ENCODE data around the gene CAMLG. TPM values are rescaled to one million over a fixed set of nuclear protein-coding genes. Genes with fewer than 3 reads are reported as not detected.

The CAMLG gene
- total and polyA plus RNA-seq, 2 of the 13 experiments (the other 11 are each of a cell fraction or from before 2014, with no cell fraction given) = 14.2 to 19.8 TPM

DNA sequence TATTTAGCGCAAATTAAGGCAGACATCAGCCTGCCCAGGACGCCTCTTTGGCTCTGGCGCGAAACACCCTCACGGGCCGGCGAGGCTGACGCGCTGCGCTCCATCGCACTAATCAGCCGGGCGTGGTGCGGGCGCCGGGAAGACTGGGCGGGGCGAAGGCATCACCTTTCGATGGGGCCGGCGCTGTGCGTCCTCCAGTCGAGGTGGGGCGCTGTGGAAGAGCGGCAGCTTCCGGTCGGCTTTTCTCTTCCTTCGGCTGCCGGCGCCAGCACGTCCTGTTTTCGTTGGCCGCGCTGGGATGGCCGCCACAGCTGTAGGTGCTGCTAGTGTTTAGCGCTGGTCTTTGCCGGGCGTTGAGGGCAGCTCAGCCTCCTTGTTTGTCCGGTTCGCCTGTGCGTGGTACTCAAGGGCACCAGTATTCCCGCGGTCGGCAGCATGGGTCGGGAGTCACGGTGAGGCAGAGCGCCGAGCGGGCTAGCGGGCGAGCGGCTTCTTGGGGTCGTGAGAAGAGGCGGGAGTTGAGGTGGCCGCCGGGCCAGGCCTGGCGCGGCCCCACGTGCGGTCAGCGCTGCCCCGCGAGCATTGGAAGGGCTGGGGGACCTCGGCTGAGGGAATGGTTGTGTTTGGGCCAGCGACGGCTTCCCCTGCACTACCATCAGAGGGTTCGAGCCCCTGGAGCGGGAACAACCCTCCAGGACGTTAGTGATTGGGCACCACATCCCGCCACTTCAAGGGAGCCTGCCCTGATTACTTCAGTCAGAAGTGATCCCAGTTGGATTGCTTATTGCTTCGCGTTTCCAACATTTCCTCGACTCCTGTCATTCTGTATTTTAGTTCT is 20.4 kb downstream of the CAMLG start, which contains the start of gene DDX46 (continued):
- TF ChIP-seq, protein P1, sequence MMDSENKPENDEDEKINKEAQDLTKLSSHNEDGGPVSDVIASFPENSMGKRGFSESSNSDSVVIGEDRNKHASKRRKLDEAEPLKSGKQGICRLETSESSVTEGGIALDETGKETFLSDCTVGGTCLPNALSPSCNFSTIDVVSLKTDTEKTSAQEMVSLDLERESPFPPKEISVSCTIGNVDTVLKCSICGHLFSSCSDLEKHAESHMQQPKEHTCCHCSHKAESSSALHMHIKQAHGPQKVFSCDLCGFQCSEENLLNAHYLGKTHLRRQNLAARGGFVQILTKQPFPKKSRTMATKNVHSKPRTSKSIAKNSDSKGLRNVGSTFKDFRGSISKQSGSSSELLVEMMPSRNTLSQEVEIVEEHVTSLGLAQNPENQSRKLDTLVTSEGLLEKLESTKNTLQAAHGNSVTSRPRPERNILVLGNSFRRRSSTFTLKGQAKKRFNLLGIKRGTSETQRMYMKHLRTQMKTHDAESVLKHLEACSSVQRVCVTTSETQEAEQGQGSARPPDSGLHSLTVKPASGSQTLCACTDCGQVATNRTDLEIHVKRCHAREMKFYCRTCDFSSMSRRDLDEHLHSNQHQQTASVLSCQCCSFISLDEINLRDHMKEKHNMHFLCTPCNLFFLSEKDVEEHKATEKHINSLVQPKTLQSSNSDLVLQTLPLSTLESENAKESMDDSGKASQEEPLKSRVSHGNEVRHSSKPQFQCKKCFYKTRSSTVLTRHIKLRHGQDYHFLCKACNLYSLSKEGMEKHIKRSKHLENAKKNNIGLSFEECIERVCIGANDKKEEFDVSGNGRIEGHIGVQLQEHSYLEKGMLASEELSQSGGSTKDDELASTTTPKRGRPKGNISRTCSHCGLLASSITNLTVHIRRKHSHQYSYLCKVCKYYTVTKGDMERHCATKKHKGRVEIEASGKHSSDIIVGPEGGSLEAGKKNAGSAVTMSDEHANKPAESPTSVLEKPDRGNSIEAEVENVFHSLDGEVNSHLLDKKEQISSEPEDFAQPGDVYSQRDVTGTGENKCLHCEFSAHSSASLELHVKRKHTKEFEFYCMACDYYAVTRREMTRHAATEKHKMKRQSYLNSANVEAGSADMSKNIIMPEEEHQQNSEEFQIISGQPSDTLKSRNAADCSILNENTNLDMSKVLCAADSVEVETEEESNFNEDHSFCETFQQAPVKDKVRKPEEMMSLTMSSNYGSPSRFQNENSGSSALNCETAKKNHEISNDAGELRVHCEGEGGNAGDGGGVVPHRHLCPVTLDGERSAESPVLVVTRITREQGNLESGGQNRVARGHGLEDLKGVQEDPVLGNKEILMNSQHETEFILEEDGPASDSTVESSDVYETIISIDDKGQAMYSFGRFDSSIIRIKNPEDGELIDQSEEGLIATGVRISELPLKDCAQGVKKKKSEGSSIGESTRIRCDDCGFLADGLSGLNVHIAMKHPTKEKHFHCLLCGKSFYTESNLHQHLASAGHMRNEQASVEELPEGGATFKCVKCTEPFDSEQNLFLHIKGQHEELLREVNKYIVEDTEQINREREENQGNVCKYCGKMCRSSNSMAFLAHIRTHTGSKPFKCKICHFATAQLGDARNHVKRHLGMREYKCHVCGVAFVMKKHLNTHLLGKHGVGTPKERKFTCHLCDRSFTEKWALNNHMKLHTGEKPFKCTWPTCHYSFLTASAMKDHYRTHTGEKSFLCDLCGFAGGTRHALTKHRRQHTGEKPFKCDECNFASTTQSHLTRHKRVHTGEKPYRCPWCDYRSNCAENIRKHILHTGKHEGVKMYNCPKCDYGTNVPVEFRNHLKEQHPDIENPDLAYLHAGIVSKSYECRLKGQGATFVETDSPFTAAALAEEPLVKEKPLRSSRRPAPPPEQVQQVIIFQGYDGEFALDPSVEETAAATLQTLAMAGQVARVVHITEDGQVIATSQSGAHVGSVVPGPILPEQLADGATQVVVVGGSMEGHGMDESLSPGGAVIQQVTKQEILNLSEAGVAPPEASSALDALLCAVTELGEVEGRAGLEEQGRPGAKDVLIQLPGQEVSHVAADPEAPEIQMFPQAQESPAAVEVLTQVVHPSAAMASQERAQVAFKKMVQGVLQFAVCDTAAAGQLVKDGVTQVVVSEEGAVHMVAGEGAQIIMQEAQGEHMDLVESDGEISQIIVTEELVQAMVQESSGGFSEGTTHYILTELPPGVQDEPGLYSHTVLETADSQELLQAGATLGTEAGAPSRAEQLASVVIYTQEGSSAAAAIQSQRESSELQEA (CRISPR knock-in tag; IDR thresholded peaks at IDR 0.05; ENCODE audit: not compliant biosample characterization) = peak; percentile 82
- no peak for TF ChIP-seq HMGA1 (CRISPR knock-in tag; conservative IDR thresholded peaks at IDR 0.05)
- peak; percentile 97 for TF ChIP-seq ZNF572 (CRISPR knock-in tag; IDR thresholded peaks at IDR 0.05)
- no peak for TF ChIP-seq HHEX (CRISPR knock-in tag; IDR thresholded peaks at IDR 0.05)
- no peak for TF ChIP-seq MAFF (IDR thresholded peaks at IDR 0.05; ENCODE audit: low read depth, low read length)
- TF ChIP-seq, protein P2, sequence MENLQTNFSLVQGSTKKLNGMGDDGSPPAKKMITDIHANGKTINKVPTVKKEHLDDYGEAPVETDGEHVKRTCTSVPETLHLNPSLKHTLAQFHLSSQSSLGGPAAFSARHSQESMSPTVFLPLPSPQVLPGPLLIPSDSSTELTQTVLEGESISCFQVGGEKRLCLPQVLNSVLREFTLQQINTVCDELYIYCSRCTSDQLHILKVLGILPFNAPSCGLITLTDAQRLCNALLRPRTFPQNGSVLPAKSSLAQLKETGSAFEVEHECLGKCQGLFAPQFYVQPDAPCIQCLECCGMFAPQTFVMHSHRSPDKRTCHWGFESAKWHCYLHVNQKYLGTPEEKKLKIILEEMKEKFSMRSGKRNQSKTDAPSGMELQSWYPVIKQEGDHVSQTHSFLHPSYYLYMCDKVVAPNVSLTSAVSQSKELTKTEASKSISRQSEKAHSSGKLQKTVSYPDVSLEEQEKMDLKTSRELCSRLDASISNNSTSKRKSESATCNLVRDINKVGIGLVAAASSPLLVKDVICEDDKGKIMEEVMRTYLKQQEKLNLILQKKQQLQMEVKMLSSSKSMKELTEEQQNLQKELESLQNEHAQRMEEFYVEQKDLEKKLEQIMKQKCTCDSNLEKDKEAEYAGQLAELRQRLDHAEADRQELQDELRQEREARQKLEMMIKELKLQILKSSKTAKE (CRISPR knock-in tag; IDR thresholded peaks at IDR 0.05; ENCODE audit: borderline replicate concordance) = peak; percentile 54; the same call in 1 of the 2 replicates
- no peak for TF ChIP-seq ZNF326 (CRISPR knock-in tag; IDR thresholded peaks at IDR 0.05; ENCODE audit: borderline replicate concordance)
- TF ChIP-seq MAF1 (CRISPR knock-in tag; IDR thresholded peaks at IDR 0.05; ENCODE audit: borderline replicate concordance) = 0 out of 2 replicates have a peak, but pooled peaks have one; percentile 61
- TF ChIP-seq ELF4 (CRISPR knock-in tag; IDR thresholded peaks at IDR 0.05; ENCODE audit: borderline replicate concordance) = no peak
- TF ChIP-seq ADNP (CRISPR knock-in tag; IDR thresholded peaks at IDR 0.05) = peak; percentile 43; the same call in 1 of the 2 replicates
- TF ChIP-seq NFE2 (CRISPR knock-in tag; IDR thresholded peaks at IDR 0.05) = no peak
- no peak for TF ChIP-seq ATF7 (IDR thresholded peaks at IDR 0.05)
- TF ChIP-seq ATF7 (CRISPR knock-in tag; IDR thresholded peaks at IDR 0.05) = no peak
- peak; percentile 38; the same call in 1 of the 2 replicates for TF ChIP-seq ZNF710 (CRISPR knock-in tag; IDR thresholded peaks at IDR 0.05; ENCODE audit: borderline replicate concordance)
- TF ChIP-seq AGO2 (optimal IDR thresholded peaks at IDR 0.05; ENCODE audit: low read depth, low read length) = peak; percentile 90
- TF ChIP-seq RELA (CRISPR knock-in tag; IDR thresholded peaks at IDR 0.05) = peak; percentile 49; the same call in 1 of the 2 replicates
- TF ChIP-seq ZNF749 (CRISPR knock-in tag; IDR thresholded peaks at IDR 0.05; ENCODE audit: borderline replicate concordance) = peak; percentile 88
